ENCODE results near the gene CORO2A. TPM values are rescaled to one million over a fixed set of nuclear protein-coding genes. Genes with fewer than 3 reads are reported as not detected.

CORO2A gene
- total RNA-seq, 1 donor from 2014 or later = 6.0 TPM

DNA sequence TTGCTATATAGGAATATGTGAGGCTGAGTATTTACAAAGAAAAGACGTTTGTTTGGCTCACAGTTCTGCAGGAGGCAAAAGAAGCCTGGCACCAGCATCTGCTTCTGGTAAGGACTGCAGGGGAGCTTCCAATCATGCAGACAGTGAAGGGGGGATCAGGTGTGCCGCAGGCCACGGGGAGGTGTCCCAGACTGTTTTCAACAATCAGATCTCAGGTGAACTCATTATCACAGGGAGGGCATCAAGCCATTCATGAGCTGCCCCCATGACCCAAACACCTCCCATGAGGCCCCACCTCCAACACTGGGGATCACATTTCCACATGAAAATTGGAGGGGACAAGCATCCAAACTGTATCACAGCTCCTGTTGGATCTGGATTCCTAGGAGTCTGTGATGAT is 43.0 kb downstream of the CORO2A start:
- no peaks in the 10 kb centered on the region for H3K27me3 Mint-ChIP-seq
- TF ChIP-seq, protein P1, sequence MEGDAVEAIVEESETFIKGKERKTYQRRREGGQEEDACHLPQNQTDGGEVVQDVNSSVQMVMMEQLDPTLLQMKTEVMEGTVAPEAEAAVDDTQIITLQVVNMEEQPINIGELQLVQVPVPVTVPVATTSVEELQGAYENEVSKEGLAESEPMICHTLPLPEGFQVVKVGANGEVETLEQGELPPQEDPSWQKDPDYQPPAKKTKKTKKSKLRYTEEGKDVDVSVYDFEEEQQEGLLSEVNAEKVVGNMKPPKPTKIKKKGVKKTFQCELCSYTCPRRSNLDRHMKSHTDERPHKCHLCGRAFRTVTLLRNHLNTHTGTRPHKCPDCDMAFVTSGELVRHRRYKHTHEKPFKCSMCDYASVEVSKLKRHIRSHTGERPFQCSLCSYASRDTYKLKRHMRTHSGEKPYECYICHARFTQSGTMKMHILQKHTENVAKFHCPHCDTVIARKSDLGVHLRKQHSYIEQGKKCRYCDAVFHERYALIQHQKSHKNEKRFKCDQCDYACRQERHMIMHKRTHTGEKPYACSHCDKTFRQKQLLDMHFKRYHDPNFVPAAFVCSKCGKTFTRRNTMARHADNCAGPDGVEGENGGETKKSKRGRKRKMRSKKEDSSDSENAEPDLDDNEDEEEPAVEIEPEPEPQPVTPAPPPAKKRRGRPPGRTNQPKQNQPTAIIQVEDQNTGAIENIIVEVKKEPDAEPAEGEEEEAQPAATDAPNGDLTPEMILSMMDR (IDR thresholded peaks at IDR 0.05; ENCODE audit: unreplicated experiment) = no peak
- H3K9me3 Mint-ChIP-seq (ENCODE audit: low read depth) = no peaks in the 10 kb centered on the region
- H3K27ac Mint-ChIP-seq = no peak overlapping the region
- H3K4me3 Mint-ChIP-seq (ENCODE audit: low read depth) = no peak overlapping the region
- no peak for DNase-seq (ENCODE audit: low spot score, unreplicated experiment)
- no peaks in the 10 kb centered on the region for H3K36me3 Mint-ChIP-seq (ENCODE audit: insufficient read depth)
- H3K4me1 Mint-ChIP-seq (ENCODE audit: low read depth) = peaks cover 9% of the 10 kb centered on the region

GRCh38 chr9:98148486-98148885 is 44.0 kb downstream of the CORO2A start:
- TF ChIP-seq, protein P1 (IDR thresholded peaks at IDR 0.05; ENCODE audit: unreplicated experiment) = no peak
- Mint-ChIP-seq H3K36me3 (ENCODE audit: insufficient read depth) (no peaks in the 10 kb centered on the region), H3K4me1 (ENCODE audit: low read depth) (peaks cover 9% of the 10 kb centered on the region), H3K27me3 (no peaks in the 10 kb centered on the region), H3K27ac (peak overlapping the region; percentile 62), H3K4me3 (ENCODE audit: low read depth) (no peak overlapping the region), H3K9me3 (ENCODE audit: low read depth) (no peaks in the 10 kb centered on the region)
- no peak for DNase-seq (ENCODE audit: low spot score, unreplicated experiment)

GRCh38 chr9:98147582-98147981 is 44.9 kb downstream of the CORO2A start:
- Mint-ChIP-seq H3K27me3 (no peaks in the 10 kb centered on the region), H3K36me3 (ENCODE audit: insufficient read depth) (no peaks in the 10 kb centered on the region), H3K4me3 (ENCODE audit: low read depth) (no peak overlapping the region), H3K4me1 (ENCODE audit: low read depth) (peaks cover 10% of the 10 kb centered on the region), H3K27ac (no peak overlapping the region), H3K9me3 (ENCODE audit: low read depth) (no peaks in the 10 kb centered on the region)
- TF ChIP-seq, protein P1 (IDR thresholded peaks at IDR 0.05; ENCODE audit: unreplicated experiment) = no peak
- no peak for DNase-seq (ENCODE audit: low spot score, unreplicated experiment)

DNA sequence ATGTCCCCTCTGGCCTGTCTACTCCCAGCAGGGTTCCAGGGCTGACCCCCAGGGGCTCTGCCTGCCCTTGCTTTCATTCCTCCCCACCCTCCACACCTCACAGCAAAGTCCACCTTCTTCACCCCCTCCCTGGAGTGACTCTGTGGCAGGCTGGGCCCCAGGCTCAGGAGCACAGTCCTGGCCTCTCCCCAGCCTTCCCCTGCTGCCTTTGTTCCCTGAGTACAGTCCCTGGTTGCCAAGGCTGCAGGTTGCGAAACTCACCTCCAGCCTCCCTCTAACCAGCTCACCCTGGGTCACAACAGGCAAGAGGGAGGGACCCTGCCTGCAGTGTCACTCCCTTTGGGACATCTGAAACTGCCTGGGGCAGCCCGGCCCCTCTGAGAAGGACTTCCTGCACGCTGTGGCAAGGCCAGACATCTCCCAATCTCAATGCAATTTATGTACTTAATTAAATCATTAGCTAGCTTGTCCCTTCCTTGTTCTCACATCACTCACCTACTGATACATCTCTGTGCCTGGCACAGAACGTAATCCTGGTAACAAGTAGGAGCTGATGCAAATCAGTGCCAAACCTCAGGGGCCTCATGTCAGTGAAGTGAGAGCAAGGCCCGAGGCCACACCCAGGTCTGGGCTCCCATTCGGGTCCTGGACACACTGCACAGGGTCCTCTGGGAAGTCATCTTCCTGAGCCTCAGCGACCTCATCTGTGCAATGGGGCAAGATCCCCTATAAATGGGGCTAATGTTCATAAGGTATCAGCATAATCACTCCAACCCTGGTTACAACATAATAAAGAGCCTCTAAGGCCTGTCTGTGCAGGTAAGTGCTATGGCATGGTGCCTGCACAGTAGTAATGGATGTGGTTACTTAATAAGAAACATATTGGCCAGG is 46.1 kb downstream of the CORO2A start:
- Mint-ChIP-seq H3K27me3 (no peaks in the 10 kb centered on the region), H3K36me3 (ENCODE audit: insufficient read depth) (no peaks in the 10 kb centered on the region), H3K4me3 (ENCODE audit: low read depth) (no peak overlapping the region), H3K4me1 (ENCODE audit: low read depth) (peaks cover 10% of the 10 kb centered on the region), H3K27ac (peak overlapping the region; percentile 10), H3K9me3 (ENCODE audit: low read depth) (no peaks in the 10 kb centered on the region)
- TF ChIP-seq, protein P1 (IDR thresholded peaks at IDR 0.05; ENCODE audit: unreplicated experiment) = no peak
- DNase-seq (ENCODE audit: low spot score, unreplicated experiment) = no peak

DNA sequence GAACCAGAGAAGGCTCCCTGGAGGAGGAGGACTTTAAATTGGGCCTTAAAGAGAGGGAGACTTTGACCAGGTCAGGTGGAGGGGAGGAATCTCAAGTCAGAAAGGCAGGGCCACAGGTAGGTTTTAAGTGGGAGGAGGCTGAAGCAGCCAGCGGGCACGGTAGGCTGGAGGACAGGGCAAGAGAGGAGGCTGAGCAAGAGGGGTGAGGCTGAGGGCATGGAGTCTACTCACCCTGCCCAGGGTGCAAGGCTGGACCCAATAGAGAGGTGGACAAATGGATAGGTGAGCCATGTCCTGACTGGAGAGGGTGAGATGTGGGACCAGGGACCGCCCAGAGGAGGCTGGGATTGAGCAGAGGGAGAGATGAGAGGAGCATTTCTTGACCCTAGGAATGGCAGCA is 47.8 kb downstream of the CORO2A start:
- Mint-ChIP-seq H3K27ac (no peak overlapping the region), H3K4me3 (ENCODE audit: low read depth) (no peak overlapping the region), H3K4me1 (ENCODE audit: low read depth) (peaks cover 10% of the 10 kb centered on the region), H3K9me3 (ENCODE audit: low read depth) (no peaks in the 10 kb centered on the region), H3K27me3 (no peaks in the 10 kb centered on the region), H3K36me3 (ENCODE audit: insufficient read depth) (no peaks in the 10 kb centered on the region)
- DNase-seq (ENCODE audit: low spot score, unreplicated experiment) = no peak
- TF ChIP-seq, protein P1 (IDR thresholded peaks at IDR 0.05; ENCODE audit: unreplicated experiment) = no peak
